HG02588 (cell line): ENCODE measurements around the gene SORBS1.

Source experiments
- ATAC-seq: cut with Tn5 transposase; IDR thresholded peaks from one replicate; pipeline ENCODE4 v1.9.1; 2021; ENCODE audit warnings: mild to moderate bottlenecking, moderate library complexity; ENCODE audit not compliant: unreplicated experiment

Gene SORBS1

GRCh38 chr10:95442341-95442740, 118.8 kb downstream of the SORBS1 start:
- ATAC-seq = no peak

DNA sequence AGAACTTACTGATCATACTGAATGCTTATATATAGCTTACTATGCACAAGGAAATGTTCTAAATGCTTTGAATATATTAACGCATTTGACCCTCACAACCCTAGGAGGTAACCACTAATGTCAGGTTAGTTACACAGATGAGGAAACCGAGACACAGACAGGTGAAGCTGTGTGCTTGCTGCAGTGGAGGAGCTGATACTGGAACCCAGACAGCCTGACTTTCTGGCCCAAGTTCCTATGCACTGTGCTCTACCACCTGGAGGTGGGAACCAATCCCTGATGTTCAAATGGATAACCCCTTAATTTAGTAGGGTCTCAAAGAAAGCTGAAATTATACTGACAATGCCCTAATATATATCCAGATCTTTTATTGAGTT, 119.6 kb downstream of the SORBS1 start:
- ATAC-seq = peak; percentile 7

DNA sequence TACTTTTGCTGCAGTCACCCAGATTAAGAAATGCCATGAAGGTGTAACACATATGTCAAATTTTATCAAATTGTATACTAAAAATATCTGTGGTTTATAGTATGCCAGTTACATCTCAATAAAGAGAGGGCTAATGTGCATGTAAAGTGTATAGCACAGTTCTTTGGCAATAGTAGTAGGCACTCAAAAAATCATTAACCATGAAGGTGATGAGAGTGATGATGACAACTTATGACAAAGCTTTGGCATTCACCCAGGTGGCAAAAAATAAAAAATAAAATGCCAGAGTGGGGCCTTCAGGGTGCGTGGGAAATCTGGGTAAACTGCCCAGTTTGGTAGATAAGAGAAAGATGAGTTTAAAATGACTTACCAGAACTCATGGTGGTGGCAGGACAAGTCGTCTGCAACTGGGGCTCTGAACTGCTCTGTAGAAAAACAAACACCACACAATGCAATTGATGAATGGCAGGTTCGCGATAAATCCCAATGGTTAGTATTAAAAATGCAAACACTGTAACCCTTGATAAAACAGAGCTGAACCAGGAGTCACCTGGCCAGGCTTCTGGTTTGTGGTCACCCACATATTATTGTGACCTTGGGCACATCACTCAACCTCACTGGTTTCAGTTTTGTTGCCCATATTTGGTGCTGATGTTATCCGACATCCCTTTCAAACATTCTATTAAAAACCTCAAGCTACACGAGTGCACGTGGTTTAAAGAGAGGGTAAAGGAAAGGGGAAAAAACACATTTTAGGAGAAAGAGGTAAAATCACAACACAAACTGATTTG, 120.2 kb downstream of the SORBS1 start:
- ATAC-seq = peak; percentile 77

DNA sequence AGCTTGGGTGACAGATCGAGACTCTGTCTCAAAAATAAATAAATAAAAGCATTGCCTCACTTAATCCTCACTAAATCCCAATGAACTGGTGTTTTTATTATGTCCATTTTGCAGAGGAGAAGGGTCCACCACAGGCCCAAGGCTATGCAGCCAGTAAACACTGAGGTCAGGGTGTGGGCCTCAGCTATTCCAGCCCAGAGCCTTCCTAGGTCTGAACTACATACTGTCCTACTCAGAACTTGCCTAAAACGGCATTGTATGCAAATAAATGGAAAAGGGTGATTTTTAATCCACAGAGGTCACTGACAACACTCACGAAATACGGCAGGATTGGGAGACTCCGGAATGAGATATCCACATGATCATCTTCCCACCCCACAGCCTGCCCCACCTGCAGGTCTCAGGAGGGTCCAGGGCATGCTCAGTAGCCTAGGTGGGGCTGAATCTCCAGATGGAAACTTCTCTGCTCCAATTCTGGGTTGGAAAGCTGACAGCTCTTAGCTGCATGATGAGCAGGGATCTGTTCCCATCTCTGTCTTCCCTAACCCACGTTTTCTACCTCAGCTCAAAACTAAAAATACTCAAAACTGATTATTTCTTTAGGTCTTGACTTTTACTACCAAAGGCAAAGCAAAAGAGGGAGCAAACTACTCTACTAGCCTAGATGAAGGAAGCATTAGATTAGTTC, 121.0 kb downstream of the SORBS1 start:
- no peak for ATAC-seq

DNA sequence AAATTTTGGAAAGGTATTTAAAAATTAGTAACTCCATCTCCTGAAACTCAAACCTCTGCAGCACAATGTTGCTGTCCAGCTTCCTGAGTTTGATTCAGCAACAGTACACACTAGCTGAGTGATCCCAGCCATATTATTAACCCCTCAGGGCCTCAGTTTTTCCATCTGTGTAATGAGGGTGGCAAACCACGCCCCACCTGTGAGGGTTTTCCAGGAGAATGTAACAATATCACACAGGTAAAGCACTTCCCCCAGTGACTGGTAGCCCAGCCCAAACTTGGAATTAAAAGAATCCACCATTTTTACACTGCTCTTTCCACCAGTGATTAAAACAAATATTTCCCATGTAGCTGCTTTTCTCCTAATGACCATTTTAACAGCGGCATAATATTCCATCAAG, 122.4 kb downstream of the SORBS1 start:
- ATAC-seq = no peak

- ATAC-seq = no peak
Measured at GRCh38 chr10:95437669-95438068, 123.5 kb downstream of the SORBS1 start.

DNA sequence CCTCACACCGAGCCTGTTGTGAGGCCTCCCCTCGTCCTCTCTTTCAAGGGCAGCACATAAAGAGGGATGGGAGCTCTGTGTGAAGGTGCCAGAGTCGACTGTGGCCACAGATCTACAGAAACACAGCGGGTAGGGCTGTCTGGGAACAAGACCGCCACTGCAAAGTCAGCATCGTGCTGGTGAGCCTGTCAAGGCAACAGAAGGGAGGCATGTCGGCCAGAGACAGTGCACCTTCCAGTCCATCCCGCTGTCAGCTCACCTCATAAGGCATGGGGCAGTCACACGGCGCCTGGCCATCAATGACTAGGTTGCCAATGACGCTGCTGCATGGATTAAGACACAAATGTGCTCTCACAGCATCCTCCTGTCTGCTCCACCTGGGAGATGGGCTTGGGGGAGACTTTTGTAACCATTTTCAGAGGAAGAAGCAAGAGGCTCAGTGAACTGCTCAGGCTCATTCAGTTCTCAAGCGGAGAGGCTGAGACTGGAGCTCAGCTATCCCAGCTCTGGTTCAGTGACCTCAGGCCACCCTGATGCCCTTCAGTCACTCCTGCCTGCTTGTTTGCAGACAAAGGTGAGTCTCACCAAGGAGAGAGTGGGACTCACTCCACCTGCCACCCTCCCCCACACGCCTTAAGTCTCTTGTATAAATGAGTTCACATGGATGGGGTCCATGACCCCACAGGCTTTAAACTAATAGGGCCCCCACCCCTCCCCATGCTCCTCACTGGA, 125.5 kb downstream of the SORBS1 start:
- no peak for ATAC-seq

DNA sequence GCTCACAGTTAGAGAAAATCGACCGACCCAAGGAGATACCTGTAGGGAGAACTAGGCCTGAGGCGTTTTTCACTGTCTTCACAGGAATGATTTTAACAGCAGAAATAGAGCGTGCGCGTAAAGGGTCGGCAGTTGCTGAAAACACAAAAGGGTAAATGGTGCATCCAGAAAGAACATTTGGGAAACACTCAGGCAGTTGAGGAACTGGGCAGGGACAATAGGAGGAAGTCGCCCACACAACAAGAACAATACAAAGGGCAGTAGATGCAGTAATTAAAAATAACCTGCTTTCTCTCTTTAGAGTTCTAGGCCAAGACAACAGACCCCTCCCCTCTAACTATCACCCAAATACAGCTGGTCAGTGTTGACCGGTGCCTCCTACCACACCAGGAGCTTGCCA, 126.6 kb downstream of the SORBS1 start:
- ATAC-seq = no peak

DNA sequence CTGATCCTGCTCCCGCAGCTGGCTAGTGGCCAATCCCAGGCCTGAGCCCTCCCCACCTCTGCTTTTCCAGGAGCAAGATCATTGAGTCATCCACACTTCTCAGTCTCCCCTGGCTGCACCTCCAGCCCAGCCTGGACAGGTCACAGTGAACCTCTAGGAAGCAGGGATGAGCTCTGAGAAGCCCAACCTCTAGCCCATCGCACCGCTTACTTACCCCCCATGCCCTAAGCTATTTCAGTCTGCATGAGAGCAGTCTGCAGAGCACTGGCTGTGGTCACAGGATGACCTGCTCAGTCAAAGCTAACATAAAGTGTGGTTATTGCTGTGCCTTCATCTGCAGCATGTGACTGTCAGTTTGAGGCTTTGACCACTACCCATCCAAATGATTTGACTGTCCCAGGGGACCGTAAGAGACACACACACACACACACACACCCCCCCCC, 129.2 kb downstream of the SORBS1 start:
- ATAC-seq = peak; percentile 64

- ATAC-seq = peak; percentile 68
Measured at GRCh38 chr10:95430231-95430951, 130.8 kb downstream of the SORBS1 start.

DNA sequence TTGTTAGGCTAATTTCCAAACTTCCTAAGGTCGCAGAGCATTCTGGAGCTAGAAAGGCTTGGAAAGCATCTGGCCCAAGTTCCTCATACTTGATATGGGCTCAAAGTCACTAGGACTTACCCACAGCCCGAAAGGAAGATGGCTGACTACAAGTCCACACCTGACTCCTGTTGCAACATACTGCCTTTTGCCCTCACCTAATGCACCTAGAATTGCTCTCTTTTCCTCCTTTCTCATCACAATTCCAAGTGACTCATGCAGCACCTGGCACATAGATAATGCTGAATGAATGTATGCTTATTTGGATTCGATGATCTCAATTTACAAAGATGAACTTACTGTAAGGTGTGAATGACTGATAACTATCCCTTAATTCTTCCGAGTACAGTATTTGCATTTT, 131.5 kb downstream of the SORBS1 start:
- no peak for ATAC-seq

DNA sequence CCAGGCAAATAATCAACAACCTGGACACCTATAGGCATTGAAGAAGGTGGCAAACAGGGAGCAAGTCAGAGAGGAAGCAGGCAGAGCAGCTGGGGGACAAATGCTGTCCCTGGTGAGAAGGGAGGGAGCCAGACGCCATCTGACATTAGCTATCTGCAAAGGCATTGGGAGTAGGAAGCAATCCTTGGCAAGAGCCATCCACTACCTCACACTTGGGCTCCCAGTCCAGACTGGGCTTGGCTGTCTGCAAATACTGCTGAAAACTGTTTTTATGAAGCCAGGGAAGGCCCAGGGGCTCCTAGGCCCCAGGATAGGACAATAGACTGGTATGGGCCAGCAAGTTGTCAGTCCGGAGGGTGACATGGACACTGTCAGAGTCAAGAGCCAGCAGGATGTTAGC, 132.5 kb downstream of the SORBS1 start:
- no peak for ATAC-seq

- no peak for ATAC-seq
Measured at GRCh38 chr10:95426482-95426881, 134.7 kb downstream of the SORBS1 start.

GRCh38 chr10:95425592-95426465, 135.3 kb downstream of the SORBS1 start:
- ATAC-seq = no peak

DNA sequence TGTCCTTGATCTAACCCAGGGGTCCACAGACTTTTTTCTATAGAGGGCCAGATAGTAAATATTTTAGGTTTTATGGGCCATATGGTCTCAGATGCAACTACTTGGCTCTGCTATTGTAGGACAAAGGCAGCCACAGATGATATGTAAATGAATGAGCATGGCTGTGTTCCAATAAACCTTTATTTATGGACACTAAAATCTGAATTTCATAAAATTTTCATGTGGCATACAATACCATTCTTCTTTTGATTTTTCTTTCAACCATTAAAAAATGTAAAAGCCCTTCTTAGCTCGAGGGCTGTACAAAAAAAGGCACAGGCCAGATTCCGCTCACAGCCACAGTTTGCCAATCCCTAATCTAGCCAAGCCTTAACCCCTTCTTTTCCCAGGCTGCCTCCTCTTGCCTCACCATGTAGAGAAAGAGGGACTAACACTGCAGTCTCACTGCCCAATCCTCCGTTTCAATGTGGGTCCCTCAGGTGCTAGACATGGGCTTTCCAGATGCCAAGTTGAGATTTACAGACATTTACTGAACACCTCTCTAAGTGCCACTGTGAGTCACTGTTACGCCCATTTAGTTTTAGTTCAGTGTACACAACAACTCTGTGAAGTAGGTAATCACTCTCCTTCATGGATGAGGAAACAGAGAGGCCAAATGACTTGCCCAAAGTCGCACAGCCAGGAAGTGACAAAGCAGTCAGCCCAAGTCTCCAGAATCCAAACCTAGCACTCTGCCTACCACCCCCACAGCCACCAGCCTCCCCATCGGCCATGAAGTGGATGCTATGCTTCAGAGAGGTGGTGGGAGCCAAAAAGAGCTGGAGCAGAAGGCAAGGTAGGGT, 137.8 kb downstream of the SORBS1 start:
- no peak for ATAC-seq

DNA sequence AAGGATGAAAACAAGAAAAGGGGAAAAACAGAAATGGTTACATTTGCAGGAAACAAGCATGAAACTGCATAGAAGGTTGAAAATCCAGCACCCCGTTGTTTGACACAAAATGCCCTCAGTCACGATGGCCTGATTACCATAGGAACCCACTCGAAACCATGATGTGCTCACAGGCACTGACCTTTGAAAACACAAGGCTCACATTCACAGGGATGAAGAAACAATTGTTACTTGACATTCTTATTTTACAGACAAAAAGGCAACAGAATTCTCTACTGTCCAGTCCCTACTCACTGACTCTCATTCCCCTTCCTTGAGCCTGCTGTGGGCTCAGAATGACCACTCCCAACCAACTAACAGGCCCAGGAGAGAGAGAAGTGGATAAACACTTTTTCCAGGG, 138.9 kb downstream of the SORBS1 start:
- ATAC-seq = no peak

GRCh38 chr10:95421782-95422181, 139.4 kb downstream of the SORBS1 start:
- no peak for ATAC-seq

DNA sequence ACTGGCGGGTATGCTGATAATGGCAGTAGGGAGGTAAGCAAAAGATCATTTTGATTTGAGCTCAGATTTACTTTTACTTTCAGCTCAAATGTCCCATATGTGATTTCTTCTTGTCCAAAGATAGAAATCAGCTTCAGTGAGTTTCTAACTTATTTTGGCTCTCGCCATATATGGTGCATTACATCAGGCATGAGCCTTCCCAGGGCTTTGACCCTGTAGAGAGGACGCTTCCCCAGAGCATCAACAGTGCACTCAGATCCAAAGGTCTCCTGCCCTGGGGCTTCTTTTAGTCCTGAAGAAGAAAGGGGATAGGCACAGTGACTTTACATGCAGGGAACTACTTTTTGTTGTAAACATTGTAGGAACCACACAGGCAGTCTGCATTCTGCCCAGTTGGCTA, 141.8 kb downstream of the SORBS1 start:
- ATAC-seq = no peak

DNA sequence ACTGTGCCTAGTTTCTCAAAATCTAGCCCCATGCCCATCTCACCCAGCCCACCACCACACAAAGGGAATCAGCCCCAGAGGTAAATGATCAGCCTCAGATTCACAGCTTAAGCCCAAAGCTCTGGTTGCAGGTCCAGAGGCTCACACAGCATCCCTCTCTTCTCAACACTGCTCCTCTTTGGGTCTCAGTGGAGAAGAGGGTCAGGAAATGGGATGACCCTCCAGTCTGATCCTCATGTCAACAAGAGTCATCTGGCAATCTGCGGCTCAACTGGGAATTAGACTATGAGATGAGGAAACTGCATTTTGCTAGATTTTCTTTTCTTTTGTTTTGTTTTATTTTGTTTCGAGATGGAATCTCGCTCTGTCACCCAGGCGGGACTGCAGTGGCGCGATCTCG, 144.2 kb downstream of the SORBS1 start:
- no peak for ATAC-seq
